ENCODE data around the gene LRRN3.

Gene LRRN3

DNA sequence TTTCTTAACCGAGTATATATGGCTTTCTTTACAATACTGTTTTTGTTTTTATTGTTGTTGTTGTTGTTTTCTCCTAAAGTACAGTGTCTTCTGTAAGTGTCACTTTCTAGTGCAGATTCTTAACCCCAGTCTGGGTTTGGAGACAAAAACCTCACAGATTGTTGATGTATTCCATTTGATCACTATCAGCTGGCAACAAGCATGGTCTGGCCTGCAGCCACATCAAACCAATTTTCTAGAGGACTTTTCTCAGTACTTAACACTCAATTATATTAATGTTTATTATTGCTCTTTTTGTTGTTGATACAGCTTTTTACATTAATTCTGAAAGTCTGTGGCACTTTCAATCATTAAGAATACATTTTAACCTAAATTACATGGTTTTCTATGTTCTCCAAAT lies 17.1 kb downstream of the LRRN3 start:
- H3K4me3 ChIP-seq (ENCODE audit: low read depth, low read length) = no peak overlapping the region
- TF ChIP-seq CTCF (IDR thresholded peaks at IDR 0.05; ENCODE audit: insufficient read depth, low read depth, low read length, missing control alignments) = no peak
- no peak for DNase-seq (ENCODE audit: low read depth)

- TF ChIP-seq CTCF (IDR thresholded peaks at IDR 0.05; ENCODE audit: insufficient read depth, low read depth, low read length, missing control alignments) = no peak
- DNase-seq (ENCODE audit: low read depth) = no peak
- H3K4me3 ChIP-seq (ENCODE audit: low read depth, low read length) = no peak overlapping the region
Measured at GRCh38 chr7:111108496-111108895, 17.6 kb downstream of the LRRN3 start.

GRCh38 chr7:111112439-111112838 lies 21.5 kb downstream of the LRRN3 start:
- H3K4me3 ChIP-seq (ENCODE audit: low read depth, low read length) = no peak overlapping the region
- TF ChIP-seq CTCF (IDR thresholded peaks at IDR 0.05; ENCODE audit: insufficient read depth, low read depth, low read length, missing control alignments) = no peak
- no peak for DNase-seq (ENCODE audit: low read depth)

GRCh38 chr7:111113263-111114017 lies 22.5 kb downstream of the LRRN3 start:
- TF ChIP-seq CTCF (IDR thresholded peaks at IDR 0.05; ENCODE audit: insufficient read depth, low read depth, low read length, missing control alignments) = no peak
- no peak overlapping the region for H3K4me3 ChIP-seq (ENCODE audit: low read depth, low read length)
- peak; percentile 20 for DNase-seq (ENCODE audit: low read depth)

DNA sequence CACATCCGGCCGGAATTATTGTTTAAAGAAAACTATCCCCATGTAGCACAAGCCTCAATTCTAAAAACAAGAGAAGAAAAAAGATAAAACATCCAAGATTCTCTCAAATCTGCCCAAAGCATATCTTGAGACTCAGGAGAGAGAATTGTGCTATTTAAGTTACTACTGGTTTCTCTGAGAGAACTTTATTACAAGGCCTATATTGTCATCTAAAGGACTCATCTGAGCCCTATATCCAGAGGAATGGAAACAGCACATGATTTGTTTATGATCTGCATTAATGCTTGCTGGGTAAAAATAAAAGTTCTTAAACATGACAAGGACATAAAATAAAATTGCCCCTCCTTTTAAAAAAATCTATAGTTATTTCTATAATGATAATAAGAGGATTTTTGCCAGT lies 25.0 kb downstream of the LRRN3 start:
- no peak for TF ChIP-seq CTCF (IDR thresholded peaks at IDR 0.05; ENCODE audit: insufficient read depth, low read depth, low read length, missing control alignments)
- no peak overlapping the region for H3K4me3 ChIP-seq (ENCODE audit: low read depth, low read length)
- DNase-seq (ENCODE audit: low read depth) = no peak

- no peak for TF ChIP-seq CTCF (IDR thresholded peaks at IDR 0.05; ENCODE audit: insufficient read depth, low read depth, low read length, missing control alignments)
- DNase-seq (ENCODE audit: low read depth) = no peak
- no peak overlapping the region for H3K4me3 ChIP-seq (ENCODE audit: low read depth, low read length)
Measured at GRCh38 chr7:111126987-111127386, 36.1 kb downstream of the LRRN3 start.

DNA sequence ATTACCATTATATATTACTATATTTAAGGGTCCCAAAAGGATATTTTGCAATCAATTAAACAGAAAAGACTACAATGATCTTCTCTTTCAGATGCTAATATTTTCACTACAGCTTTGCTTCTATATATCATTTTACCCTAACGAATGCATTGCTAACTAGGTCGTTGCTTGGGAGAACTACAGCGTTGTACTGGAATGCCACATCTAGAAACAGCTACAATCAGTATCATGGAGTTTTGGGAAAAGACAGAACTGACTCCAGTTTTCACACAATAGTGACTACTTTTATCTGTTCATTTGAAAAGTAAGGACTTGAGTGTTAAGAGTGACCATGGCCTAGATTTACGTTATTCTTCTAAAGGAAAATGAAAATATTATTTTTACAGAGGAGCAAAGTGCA lies 38.5 kb downstream of the LRRN3 start:
- DNase-seq (ENCODE audit: low read depth) = no peak
- H3K4me3 ChIP-seq (ENCODE audit: low read depth, low read length) = no peak overlapping the region
- TF ChIP-seq CTCF (IDR thresholded peaks at IDR 0.05; ENCODE audit: insufficient read depth, low read depth, low read length, missing control alignments) = no peak

Data from GM12865 (cell line).